Measurements from ENCODE around the gene MRTFA. TPM values are rescaled to one million over a fixed set of nuclear protein-coding genes. Genes with fewer than 3 reads are reported as not detected.
A peak's percentile ranks its signal among the peaks of the same experiment; 100 is the strongest.

Gene MRTFA
- total and polyA plus RNA-seq, 2 of the 13 experiments (the other 11 are each of a cell fraction or from before 2014, with no cell fraction given): 2.4 to 8.2 TPM

GRCh38 chr22:40385036-40385782, 251.3 kb downstream of the MRTFA start:
- TF ChIP-seq ATF7 (IDR thresholded peaks at IDR 0.05) (no peak), ATF7 (CRISPR knock-in tag; IDR thresholded peaks at IDR 0.05) (no peak), EP300 (IDR thresholded peaks at IDR 0.05; ENCODE audit: low read depth in 2 of 2, low read length in 2 of 2) (no peak), EP300 (CRISPR knock-in tag; IDR thresholded peaks at IDR 0.05; ENCODE audit: borderline replicate concordance) (no peak)
- no peaks in the 10 kb centered on the region for H3K79me2 ChIP-seq (ENCODE audit: insufficient read depth, low read length)
- no peaks in the 10 kb centered on the region; a peak in 1 of 5 replicates for H3K36me3 ChIP-seq (replicated peaks in 1 of 2; ENCODE audit: control insufficient read depth in 1 of 2, insufficient read depth in 2 of 2, low read length in 2 of 2)
- CTCF ChIA-PET (ENCODE audit: low intra/inter-chr PET ratio, low total read pairs): no interaction called here
- in situ Hi-C loops (cut with HindIII; ENCODE audit: extremely low pct_ligation_motif_present, low pct_unique_long_range_greater_than_20kb) (no loop called here), intact Hi-C loops (cut with micrococcal nuclease; ENCODE audit: unreplicated experiment) (no loop called here)
- POLR2A ChIA-PET: interaction anchor here (1.0 kb wide), 1 partner anchor 19 kb away, joined by 3 read pairs; no protein-coding TSS in a partner anchor
- ATAC-seq (no peak), FAIRE-seq (no peak), DNase-seq (ENCODE audit: low spot score) (no peak)
- H3K9ac ChIP-seq (ENCODE audit: insufficient read depth, low read depth, low read length): no peak overlapping the region
- no peak overlapping the region for H2AFZ ChIP-seq (ENCODE audit: low read length)
- no peaks in the 10 kb centered on the region for H4K20me1 ChIP-seq (ENCODE audit: insufficient read depth, low read length)
- no peak overlapping the region for H3K4me2 ChIP-seq (ENCODE audit: low read depth, low read length)
- no peak overlapping the region for H3K4me3 ChIP-seq (replicated peaks in 1 of 3; ENCODE audit: insufficient read depth in 1 of 3, low read depth in 2 of 3, low read length in 3 of 3)
- no peaks in the 10 kb centered on the region for H3K9me3 ChIP-seq (ENCODE audit: low read length)
- no peak overlapping the region for H3K27ac ChIP-seq (ENCODE audit: extremely low read length, insufficient read depth, low read length)
- no peaks in the 10 kb centered on the region for H3K27me3 ChIP-seq (ENCODE audit: control insufficient read depth in 1 of 2, insufficient read depth in 2 of 2, low read length in 2 of 2)
- H3K4me1 ChIP-seq (ENCODE audit: insufficient read depth, low read length): peaks cover 21% of the 10 kb centered on the region
- 94% methylated on average over 10 of the region's 10 CpGs for WGBS (ENCODE audit: low lambda C conversion rate)
- BruUV-seq (replicated peaks): no TSS peak

GRCh38 chr22:40383905-40384304, 252.6 kb downstream of the MRTFA start:
- Histone ChIP-seq H3K9ac (ENCODE audit: insufficient read depth, low read depth, low read length) (no peak overlapping the region), H3K27ac (ENCODE audit: extremely low read length, insufficient read depth, low read length) (no peak overlapping the region), H3K4me2 (ENCODE audit: low read depth, low read length) (no peak overlapping the region), H3K27me3 (ENCODE audit: control insufficient read depth in 1 of 2, insufficient read depth in 2 of 2, low read length in 2 of 2) (no peaks in the 10 kb centered on the region), H3K36me3 (replicated peaks in 1 of 2; ENCODE audit: control insufficient read depth in 1 of 2, insufficient read depth in 2 of 2, low read length in 2 of 2) (no peaks in the 10 kb centered on the region; a peak in 1 of 5 replicates), H3K9me3 (ENCODE audit: low read length) (no peaks in the 10 kb centered on the region), H3K4me3 (replicated peaks in 1 of 3; ENCODE audit: insufficient read depth in 1 of 3, low read depth in 2 of 3, low read length in 3 of 3) (no peak overlapping the region), H2AFZ (ENCODE audit: low read length) (no peak overlapping the region), H3K4me1 (ENCODE audit: insufficient read depth, low read length) (peaks cover 21% of the 10 kb centered on the region), H3K79me2 (ENCODE audit: insufficient read depth, low read length) (no peaks in the 10 kb centered on the region), H4K20me1 (ENCODE audit: insufficient read depth, low read length) (no peaks in the 10 kb centered on the region)
- WGBS (ENCODE audit: low lambda C conversion rate): 86% methylated on average over 3 of the region's 3 CpGs
- no TSS peak for BruUV-seq (replicated peaks)
- intact Hi-C loops (cut with micrococcal nuclease; ENCODE audit: unreplicated experiment) (no loop called here), in situ Hi-C loops (cut with HindIII; ENCODE audit: extremely low pct_ligation_motif_present, low pct_unique_long_range_greater_than_20kb) (no loop called here)
- DNase-seq (ENCODE audit: low spot score) (no peak), FAIRE-seq (no peak), ATAC-seq (no peak)
- ChIA-PET POLR2A (no interaction called here), CTCF (ENCODE audit: low intra/inter-chr PET ratio, low total read pairs) (no interaction called here)
- no peak for TF ChIP-seq ZNF761 (CRISPR knock-in tag; conservative IDR thresholded peaks at IDR 0.05)
- TF ChIP-seq NFE2L2 (IDR thresholded peaks at IDR 0.05; ENCODE audit: low read length): peak; percentile 17; the same call in 1 of the 2 replicates

All from HepG2 (cell line).